ENCODE results near the gene KLK11. TPM values are rescaled to one million over a fixed set of nuclear protein-coding genes. Genes with fewer than 3 reads are reported as not detected.

The KLK11 gene
- total RNA-seq, 2 experiments from 2014 or later: not detected

DNA sequence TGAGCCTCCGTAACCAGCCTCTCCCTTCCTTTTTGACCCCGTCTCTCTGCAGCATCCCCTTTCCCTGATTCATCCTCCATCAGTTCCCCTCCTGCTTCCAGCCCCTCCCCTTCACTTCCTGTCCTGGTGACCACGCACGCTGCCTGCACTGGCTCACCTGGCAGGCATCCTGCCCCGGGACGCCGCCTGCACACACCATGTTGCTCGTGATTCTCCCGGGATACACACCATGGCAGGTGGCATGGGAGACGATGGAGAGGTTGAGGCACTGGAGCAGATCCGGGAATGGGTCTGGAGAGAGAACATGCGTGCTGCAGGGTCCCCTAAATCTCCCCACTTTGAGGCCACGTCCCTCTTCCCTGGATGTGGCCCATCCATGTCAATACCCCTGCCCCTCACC, 4.2 kb upstream of the KLK11 start:
- CTCF ChIA-PET: no interaction called here
- POLR2A ChIA-PET: no interaction called here

DNA sequence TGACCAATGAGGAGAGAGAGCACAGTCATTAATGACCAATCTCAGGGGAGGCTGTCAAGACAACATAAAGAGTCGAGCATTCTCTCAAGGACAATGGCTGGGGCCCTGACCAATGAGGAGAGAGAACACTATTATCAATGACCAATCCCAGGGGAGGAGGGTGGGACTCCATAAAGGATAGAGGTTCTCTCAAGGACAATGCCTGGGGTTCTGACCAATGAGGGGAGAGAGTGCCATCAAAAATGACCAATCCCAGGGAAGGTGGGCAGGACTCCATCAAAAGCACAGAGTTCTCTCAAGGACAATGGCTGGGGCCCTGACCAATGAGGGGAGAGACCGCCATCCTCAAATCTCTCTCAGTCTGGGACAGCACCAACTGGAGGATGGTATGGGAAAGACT, 3.3 kb upstream of the KLK11 start:
- POLR2A ChIA-PET: no interaction called here
- CTCF ChIA-PET: no interaction called here

DNA sequence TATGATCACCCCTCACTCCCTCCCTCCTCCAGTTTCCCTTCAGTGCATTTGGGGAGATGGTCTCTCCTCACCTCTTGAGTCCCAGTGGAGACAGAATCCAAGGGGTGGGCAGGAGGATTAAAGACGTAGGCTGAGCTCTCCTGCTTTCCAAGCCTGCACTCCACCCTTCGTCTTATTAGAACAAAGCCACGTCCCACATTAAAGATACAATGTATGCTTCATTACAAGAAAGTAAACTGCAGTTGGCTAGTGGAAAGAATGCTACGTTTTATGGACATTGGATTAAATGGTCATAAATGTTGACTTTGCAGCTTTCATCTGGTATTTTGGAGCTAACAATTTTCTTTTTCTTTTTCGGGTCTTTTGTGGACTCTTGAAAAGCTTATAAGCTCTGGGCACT, 1.5 kb upstream of the KLK11 start:
- ChIA-PET CTCF (no interaction called here), POLR2A (no interaction called here)

DNA sequence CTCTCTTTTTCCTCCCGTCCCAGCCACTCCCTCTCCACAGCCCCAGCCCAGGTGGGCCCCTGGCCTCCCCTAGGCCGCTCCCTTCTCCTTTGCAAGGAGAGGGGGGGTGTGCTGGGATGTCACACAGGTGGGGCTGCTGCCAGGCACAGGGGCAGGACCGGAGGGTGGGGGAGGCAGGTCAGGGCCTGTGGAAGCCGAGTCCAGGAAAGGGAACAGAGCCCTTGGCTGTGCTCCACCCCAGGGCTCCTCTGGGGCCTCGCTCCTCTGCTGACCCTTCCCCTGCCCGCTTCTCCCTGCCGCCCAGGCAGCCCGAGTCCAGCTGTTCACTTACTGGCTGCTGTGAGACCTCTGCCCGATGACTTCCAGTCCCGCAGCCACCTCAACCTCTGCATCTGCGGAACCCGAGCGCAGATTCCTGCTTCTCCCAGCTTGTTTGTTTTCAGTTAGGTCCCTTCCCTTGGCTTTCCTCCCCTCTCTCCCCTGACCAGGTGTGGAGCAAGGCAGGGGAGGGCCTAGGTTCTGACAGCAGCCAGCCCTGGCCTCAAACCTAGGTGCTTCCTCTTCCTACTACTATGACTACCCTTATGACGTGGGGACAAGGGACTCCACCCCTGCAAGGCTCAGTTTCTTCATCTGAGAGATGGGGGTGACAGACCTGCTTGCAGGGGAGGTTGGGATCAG, 850 bp upstream of the KLK11 start:
- POLR2A ChIA-PET: no interaction called here

DNA sequence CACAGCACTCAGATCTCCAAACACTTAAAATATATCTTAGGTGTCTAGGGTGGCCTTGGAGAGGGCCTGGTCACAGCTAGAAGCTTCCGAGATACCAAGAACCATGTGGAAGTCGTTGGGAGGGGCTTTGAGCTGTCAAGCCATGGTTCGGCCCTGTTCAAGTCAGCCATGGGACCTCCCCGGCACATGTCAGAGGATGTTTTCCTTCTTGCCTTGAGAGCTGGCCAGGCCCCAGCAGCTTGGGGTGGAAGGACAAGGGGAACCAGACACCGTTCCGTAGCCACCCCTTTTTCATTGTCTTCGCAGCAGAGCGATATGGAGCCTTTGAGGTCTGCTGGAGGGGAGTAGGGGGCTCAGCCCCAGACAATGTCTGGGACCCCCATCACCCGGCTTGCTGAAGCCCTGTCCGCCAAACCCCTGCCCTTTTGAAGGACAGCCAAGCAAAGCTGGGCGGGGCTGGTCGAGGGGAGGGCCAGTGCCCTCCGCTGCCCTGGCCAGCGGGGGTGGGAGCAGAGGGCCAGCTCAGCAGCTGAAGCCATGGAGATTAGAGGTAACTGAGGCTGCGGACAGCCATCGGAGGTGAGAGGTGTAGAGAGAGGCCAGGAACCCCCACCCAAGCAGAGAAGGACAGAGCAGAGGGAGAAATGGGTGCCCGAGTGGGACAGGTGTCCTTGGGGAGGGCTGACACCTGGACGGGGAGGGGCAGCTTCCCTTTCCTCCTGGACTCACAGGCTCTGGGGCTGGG, 435 bp downstream of the KLK11 start:
- ChIA-PET CTCF (no interaction called here), POLR2A (no interaction called here)

More for the DNA sequence above, 850 bp upstream of the KLK11 start:
- CTCF ChIA-PET: no interaction called here

DNA sequence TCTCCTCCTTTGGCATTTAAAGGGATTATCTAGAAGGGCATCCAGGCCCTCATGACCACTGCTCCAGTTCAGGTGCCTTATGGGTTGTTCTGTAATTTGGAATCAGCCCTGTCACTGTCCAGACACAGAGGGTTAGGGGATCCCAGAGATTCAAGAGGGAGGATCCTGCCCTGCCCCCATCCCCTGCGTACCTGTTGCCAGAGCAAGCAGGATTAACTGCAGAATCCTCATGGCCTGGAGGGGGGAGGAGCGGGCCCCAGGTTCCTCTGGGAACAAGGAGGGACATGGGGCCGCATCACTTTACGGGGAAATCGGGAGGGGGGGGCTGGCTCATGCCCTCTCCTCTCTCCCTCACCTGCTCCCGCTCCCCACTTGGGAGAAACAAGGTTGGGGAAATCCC, 1.0 kb downstream of the KLK11 start:
- CTCF ChIA-PET: no interaction called here
- POLR2A ChIA-PET: no interaction called here

DNA sequence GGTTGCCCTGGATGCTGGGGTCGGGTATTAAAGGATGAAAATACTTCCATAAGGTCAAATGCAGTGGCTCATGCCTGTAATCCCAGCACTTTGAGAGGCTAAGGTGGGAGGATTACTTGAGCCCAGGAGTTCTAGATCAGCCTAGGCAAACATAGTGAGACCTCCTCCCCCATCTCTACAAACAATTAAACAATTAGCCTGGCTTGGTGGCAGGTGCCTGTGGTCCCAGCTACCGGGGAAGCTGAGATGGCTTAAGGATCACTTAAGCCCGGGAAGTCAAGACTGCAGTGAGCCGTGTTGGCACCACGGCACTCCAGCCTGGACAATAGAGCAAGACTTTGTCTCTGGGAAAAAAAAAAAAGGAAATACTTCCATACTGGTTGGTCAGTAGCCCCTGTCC, 1.5 kb downstream of the KLK11 start:
- ChIA-PET CTCF (no interaction called here), POLR2A (no interaction called here)

DNA sequence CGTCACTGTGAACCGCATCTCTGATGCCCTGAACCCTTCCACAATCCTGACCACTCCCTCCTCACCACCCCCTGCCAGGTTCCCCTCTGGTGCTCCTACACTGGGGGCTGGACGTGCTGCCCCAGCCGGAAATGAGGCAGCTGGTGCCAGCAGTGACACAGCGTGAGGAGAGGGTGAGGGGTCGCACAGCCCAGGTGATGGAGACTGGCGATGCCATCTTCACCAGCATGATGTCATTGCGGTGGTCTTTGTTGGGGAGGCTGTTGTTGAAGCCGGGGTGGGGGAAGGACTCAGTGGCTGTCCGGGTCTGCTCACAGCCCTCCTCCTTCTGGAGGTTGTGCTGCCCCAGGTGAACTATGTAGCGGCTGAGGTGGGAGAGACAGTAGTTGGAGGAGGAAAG, 2.5 kb downstream of the KLK11 start:
- ChIA-PET CTCF (no interaction called here), POLR2A (no interaction called here)

DNA sequence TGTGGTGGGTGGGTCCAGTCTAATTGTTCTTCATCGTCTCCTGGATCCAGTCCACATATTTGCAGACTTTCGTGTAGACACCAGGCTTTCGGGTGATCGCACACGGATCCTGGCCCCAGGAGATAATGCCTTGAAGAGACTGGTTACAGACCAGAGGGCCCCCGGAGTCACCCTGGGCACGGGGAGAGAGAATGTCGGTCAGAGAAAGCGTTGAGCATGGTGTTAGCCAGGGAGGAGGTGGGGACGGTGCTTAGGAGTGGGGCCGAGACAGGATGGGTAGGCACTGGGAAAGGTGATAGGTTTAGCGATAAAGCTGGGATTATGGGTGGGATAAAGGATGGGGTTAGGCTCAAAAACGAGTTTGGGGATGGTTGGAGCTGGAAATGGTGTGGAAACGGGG, 3.9 kb downstream of the KLK11 start:
- ChIA-PET POLR2A (no interaction called here), CTCF (no interaction called here)

DNA sequence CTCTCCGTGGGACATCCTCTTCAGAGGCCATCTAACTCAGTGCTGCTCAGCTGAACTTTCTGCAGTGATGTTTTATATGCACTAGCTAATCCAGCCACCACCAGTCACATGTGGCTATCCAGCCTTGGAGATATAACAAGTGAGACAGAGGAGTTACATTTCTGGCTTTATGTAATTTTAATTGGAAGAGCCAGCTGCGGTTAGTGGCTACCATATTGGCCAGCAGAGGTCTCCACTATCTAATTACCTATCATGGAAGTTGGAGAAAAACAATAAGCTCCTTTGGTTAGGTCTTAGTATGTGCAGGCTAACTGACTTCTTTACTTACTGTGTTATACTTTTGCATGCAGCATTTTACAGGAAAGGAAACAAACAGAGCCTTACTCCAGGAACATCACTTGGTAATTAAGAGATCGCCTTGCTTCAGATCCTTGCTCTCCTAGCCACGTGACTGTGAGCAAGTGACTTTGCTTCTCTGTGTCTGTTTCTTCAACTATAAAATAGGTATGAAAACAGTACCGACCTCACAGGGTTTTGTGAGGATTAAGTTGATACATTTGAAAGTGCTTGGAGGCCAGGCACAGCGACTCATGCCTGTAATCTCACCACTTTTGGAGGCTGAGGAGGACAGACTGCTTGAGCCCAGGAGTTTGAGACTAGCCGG, 5.3 kb downstream of the KLK11 start:
- POLR2A ChIA-PET: no interaction called here
- CTCF ChIA-PET: interaction anchor here (0.5 to 0.7 kb wide), 3 partner anchors 31 to 985 kb away, joined by 3 to 5 read pairs (median 3); no protein-coding TSS in a partner anchor

DNA sequence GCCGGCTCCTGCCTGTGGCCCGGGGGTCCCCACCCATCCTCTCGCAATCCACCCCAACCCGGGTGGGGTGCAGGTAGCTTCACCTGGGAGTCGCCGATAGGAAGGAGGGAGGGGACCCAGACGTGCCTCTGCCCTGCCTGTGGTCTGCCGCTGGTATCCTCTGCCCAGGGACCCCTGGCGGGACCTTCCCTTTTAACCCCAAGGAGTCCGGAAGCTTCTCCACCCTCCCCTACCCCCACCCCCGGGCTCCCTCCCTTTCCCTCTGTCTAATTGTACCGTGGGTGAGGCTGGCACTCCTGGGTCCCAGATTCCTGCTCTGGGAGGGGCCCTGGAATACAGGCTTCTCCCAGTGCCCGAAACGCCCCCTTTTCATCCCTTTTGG, 6.9 kb downstream of the KLK11 start, which contains the start of gene KLK10:
KLK10 (minus strand) TSS at position 166 of the 382 bp plus-strand sequence. CDS start 579 bp downstream, outside the sequence.
- CTCF ChIA-PET: no interaction called here
- POLR2A ChIA-PET: no interaction called here

DNA sequence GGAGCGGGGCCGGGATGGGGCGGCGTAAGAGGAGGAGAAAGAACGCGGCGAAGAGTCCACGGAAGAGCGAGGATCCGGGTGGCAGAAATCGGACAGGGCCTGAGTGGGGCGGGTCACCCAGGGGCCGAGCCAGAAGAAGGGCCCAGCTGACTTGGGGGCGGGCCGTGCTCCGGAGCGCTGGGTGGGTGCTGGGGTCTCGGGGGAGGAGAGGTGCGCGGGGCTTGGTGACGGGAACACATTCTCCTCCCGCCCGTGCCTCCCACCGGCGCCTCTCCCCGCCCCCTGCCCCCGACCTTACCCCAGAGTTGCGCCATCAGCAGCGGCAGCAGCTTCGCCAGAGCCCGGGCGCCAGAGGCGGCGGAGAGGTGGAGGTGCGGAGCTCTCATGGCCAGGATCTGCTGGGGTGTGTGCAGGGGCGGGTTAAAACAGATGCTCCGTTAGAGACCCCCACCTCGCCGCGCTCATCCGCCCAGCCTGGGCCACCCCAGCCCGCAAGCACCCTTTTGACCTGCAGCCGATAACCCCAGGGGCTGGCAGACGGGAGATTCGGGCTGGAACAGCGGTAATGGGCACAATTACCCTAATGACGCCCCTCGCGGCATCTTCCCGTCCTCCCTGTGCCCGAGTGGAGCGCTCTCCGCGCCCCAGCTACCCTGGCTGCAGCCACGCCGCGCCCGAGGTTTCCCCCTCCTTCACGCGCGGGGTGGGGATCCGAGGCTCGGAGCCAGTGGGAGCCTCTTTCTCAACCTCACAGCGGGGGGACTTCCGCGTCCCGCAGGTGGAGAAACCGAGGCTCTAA, 7.5 kb downstream of the KLK11 start:
- ChIA-PET POLR2A (no interaction called here), CTCF (no interaction called here)

DNA sequence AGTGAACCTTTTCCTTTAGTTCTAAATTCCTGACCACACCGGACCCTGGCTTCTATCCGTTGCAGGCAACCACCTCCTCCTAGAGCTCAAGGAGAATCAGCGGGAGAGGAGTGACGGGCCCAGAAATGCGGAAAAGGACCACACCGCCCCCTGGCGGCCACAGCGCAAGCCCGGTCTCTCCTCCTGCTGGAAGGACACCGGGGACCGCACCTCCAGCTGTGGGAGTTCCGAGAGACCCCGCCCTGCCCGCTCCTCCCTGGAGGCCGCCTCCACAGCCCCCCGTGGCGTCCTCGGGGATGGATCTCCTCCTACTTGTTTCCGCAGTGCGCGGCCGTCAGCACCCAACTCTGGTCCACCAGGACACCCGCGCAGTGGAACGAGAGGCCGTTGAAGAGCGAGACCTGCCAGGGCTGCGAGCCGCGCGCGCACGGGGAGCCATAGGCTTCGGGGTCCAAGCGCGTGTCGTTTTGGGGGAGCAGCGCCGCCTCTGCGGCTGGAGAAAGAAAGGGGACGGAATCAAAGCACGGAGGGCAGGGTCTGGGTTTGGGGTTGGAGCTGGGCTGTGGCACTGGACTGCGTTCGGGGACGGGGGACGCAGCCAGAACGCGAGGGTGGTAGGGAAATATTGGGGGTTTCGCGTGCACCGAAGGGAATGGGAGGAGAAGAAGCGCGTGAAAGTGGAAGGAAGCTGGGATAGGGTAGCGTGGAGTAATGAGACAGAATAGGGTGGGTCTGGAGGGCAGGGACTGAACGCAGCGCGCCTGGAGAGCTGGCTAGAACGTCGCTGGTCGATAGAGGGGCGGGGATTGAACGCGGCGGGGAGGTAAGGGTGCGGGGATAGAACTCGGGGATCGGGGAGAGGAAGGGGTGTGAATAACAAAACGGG, 9.4 kb downstream of the KLK11 start:
- POLR2A ChIA-PET: no interaction called here
- CTCF ChIA-PET: interaction anchor here (0.6 to 1.1 kb wide), 4 partner anchors 18 to 409 kb away, joined by 3 to 5 read pairs (median 4); partner anchors contain the start of gene KLK12

DNA sequence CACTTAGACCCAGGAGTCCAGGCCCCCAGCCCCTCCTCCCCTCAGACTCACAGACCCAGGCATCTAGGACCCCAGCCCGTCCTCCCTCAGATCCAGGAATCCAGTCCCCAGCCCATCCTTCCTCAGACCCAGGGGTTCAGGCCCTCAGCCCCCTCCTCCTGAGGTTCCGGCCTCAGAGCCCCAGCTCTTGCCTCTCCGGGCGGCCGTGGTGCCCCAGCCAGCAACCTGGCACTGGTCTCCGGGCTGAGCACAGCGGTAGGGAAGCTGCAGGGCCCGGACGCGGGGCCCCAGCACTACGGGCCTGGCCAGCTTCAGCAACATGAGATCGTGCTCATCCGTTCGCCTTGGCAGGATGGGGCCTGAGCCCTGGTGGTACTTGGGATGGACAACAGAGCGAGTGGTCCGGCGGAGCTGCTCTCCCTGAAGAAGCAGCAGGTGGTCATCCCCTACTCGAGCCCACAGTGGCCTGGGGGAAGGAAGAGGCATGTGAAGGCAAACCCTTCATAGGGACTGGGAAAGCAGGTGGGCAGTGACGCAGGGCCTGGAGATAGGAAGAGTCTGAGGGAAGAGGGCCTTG, 10.6 kb downstream of the KLK11 start:
- CTCF ChIA-PET: interaction anchor here (1.0 to 1.1 kb wide), 2 partner anchors 90 to 154 kb away, joined by 3 to 4 read pairs; no protein-coding TSS in a partner anchor

DNA sequence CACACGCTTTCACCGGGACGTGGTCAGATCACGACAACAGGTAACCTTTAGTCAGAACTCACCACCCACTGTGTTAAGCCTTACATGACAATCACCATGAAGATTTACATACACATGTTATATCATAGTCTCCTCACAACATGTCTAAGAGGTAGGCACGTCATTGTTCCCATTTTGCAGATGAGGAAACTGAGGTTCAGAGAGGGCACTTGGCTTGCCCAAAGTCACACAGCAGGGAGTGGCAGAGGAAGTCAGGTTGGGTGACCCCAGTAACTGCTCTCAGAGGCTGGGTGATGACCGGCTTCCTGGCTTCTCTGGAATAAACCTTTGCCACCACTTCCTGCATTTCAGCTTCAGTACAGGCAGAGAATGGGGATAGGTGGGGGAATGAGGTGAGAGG, 12.2 kb downstream of the KLK11 start:
- POLR2A ChIA-PET: no interaction called here
- CTCF ChIA-PET: no interaction called here

More for the DNA sequence above, 10.6 kb downstream of the KLK11 start:
- POLR2A ChIA-PET: no interaction called here

DNA sequence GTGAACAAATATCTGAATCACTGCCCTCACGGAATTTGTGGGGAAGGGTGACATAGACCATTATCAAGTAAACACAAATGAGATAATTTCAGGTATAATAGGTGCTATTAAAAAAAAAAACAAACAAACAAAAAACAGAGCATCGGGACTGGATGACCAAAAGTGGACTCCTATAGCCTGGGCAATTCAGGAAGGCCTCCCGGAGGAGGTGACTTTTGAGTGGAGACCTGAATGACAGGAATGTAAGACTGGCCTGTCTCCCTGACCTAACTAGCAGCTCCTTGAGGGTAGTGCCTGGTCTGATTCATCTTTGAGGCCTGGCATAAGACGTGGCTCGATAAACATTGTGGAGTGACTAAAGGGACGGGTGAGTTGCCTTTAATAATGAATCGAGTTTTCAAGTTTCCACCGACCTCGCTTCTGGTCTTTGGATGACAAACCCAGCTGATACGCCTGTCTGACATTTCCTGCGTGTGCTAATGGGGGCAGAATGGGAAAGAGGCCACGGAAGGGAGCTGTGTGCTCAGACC, 13.7 kb downstream of the KLK11 start:
- ChIA-PET POLR2A (no interaction called here), CTCF (no interaction called here)

DNA sequence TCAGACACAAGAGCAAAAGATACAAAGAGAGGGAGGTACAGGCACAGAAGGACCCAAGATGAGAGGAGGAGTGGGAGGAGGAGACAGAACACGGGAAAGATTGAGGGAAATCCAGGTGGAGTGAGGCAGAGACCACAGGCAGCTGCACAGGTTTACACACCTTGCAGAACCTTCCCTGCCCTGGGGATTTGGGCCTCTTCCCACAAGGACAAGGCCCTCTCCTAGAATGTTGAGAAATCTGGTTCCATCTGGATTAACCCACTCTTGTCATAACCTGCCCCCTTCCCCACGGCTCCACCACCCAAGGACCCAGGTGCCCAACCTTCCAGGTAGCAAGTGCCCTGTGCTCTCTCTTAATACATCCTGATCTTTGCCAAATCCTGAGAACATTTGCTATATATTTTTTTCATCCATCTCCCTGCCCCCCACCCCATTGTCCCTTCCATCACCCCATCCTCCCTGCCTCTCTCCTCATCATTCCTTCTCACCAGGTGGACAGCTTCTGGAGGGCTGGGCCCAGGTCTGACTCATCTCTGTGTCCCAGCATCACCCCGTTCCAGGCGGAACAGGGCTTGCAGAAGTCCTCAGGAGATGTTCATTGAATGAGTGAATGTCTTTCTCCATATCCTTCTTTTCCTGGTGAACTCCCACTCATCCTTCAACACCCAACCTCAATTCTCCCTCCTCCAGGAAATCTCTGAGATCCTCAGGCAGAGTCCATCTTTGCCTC, 16.2 kb downstream of the KLK11 start:
- POLR2A ChIA-PET: no interaction called here
- CTCF ChIA-PET: no interaction called here
